VCaP (cell line): Measurements from ENCODE around the gene IQSEC1.

Source experiments
- H3K27ac ChIP-seq: fragments of 450-650 bp; 2 replicates; pipeline ENCODE4 v1.5.1; 2017
- CTCF ChIP-seq: fragments of 450-650 bp; conservative IDR thresholded peaks from 2 replicates; pipeline ENCODE4 v1.5.1; 2017; ENCODE audit warnings: mild to moderate bottlenecking, moderate library complexity

Gene IQSEC1

GRCh38 chr3:12891985-12892839 is 181.0 kb downstream of the IQSEC1 start:
- TF ChIP-seq CTCF = peak; percentile 91
- H3K27ac ChIP-seq = peak overlapping the region; percentile 24; the same call in 1 of the 2 replicates

- TF ChIP-seq CTCF = no peak
- peak overlapping the region; percentile 24; the same call in 1 of the 2 replicates for H3K27ac ChIP-seq
These were observed 181.7 kb downstream of the IQSEC1 start for GRCh38 chr3:12891391-12891984.

GRCh38 chr3:12890610-12891390 is 182.4 kb downstream of the IQSEC1 start:
- TF ChIP-seq CTCF = no peak

GRCh38 chr3:12886736-12887135 is 186.5 kb downstream of the IQSEC1 start:
- H3K27ac ChIP-seq = no peak overlapping the region
- no peak for TF ChIP-seq CTCF

More at GRCh38 chr3:12890610-12891390, 182.4 kb downstream of the IQSEC1 start:
- H3K27ac ChIP-seq = no peak overlapping the region

- H3K27ac ChIP-seq = no peak overlapping the region
These were observed 187.0 kb downstream of the IQSEC1 start for GRCh38 chr3:12886106-12886679.

GRCh38 chr3:12885583-12885930 is 187.7 kb downstream of the IQSEC1 start:
- TF ChIP-seq CTCF = no peak

More at GRCh38 chr3:12886106-12886679, 187.0 kb downstream of the IQSEC1 start:
- TF ChIP-seq CTCF = no peak

More at GRCh38 chr3:12885583-12885930, 187.7 kb downstream of the IQSEC1 start:
- no peak overlapping the region for H3K27ac ChIP-seq
